ENCODE measurements around the gene HPRT1. TPM values are rescaled to one million over a fixed set of nuclear protein-coding genes. Genes with fewer than 3 reads are reported as not detected.

Gene HPRT1
- total RNA-seq, 4 donors from 2014 or later = 8.5 to 16.1 (median 11.9) TPM

- TF ChIP-seq POLR2A (IDR thresholded peaks at IDR 0.05) = no peak
- WGBS, 2 donors = 55 to 80% methylated on average over 1 to 2 of the region's 3 CpGs
- Histone ChIP-seq H3K4me3 (no peak overlapping the region), H3K4me1 (no peaks in the 10 kb centered on the region), H3K27me3 (no peaks in the 10 kb centered on the region), H3K36me3 (no peaks in the 10 kb centered on the region), H3K9me3 (no peaks in the 10 kb centered on the region), H3K27ac (no peak overlapping the region)
- intact Hi-C loops (cut with DNase I) = no loop called here
- no peak for DNase-seq
Measured at GRCh38 chrX:134444681-134445080, 15.3 kb upstream of the HPRT1 start.

DNA sequence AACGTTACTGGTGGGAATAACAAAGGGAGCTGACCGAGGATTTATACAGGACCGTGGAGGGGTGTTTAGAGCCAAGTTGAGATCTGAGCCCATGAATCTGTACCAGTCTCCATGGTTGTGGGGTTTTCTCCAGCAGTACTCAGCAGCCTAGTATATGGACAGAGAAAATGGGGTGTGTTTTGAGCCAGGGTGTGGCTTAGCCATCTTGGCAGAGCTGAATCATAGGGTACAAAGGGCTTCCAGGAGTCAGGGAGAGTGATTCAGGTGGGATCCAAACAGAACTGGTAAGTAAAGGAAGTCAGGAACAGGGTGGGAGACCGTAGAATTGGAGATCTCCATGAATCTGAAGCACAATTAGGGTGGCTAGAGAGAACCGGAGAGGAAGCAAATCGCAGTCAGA, 7.4 kb upstream of the HPRT1 start:
- Histone ChIP-seq H3K27me3 (no peaks in the 10 kb centered on the region), H3K27ac (no peak overlapping the region), H3K4me3 (no peak overlapping the region), H3K9me3 (no peaks in the 10 kb centered on the region), H3K36me3 (no peaks in the 10 kb centered on the region), H3K4me1 (no peaks in the 10 kb centered on the region)
- TF ChIP-seq CTCF (IDR thresholded peaks at IDR 0.05) = no peak
- no peak for TF ChIP-seq POLR2A (IDR thresholded peaks at IDR 0.05)
- 82 to 89% methylated on average over 3 to 6 of the region's 6 CpGs for WGBS, 2 donors
- no peak for DNase-seq
- intact Hi-C loops (cut with DNase I) = no loop called here

GRCh38 chrX:134453631-134454030, 6.3 kb upstream of the HPRT1 start:
- WGBS, 2 donors = 63 to 82% methylated on average over 5 to 6 of the region's 6 CpGs
- H3K27ac ChIP-seq = no peak overlapping the region
- intact Hi-C loops (cut with DNase I) = no loop called here

DNA sequence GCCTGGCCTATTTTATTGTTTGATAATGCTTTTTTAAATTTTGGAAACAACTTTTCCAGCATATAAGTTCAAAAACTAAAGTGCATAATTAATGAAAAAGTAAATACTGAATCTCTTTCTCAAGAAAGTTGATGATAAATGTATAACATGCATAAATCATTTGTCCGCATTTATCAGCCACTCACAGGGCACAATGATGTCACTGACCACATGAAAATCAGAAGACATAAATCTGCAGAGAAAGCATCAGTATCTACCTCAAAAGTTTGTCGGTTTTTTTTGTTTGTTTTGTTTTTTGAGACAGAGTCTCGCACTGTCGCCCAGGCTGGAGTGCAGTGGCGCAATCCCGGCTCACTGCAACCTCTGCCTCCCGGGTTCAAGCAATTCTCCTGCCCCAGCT, 5.5 kb upstream of the HPRT1 start:
- no peaks in the 10 kb centered on the region for H3K9me3 ChIP-seq
- no peak for TF ChIP-seq POLR2A (IDR thresholded peaks at IDR 0.05)
- no peak for TF ChIP-seq CTCF (IDR thresholded peaks at IDR 0.05)
- H3K27ac ChIP-seq = no peak overlapping the region
- DNase-seq = no peak
- no peak overlapping the region for H3K4me3 ChIP-seq
- no peaks in the 10 kb centered on the region for H3K36me3 ChIP-seq
- WGBS, 2 donors = 84 to 96% methylated on average over 7 of the region's 7 CpGs
- H3K27me3 ChIP-seq = no peaks in the 10 kb centered on the region
- intact Hi-C loops (cut with DNase I) = no loop called here
- H3K4me1 ChIP-seq = peaks cover 0 to 2% (median 0%) of the 10 kb centered on the region in 3 donors

More at GRCh38 chrX:134453631-134454030, 6.3 kb upstream of the HPRT1 start:
- no peaks in the 10 kb centered on the region for H3K36me3 ChIP-seq
- no peaks in the 10 kb centered on the region for H3K9me3 ChIP-seq
- no peaks in the 10 kb centered on the region for H3K4me1 ChIP-seq
- H3K27me3 ChIP-seq = no peaks in the 10 kb centered on the region
- DNase-seq = no peak
- no peak overlapping the region for H3K4me3 ChIP-seq
- no peak for TF ChIP-seq POLR2A (IDR thresholded peaks at IDR 0.05)
- no peak for TF ChIP-seq CTCF (IDR thresholded peaks at IDR 0.05)

- Histone ChIP-seq H3K4me1 (peaks cover 0 to 17% (median 4%) of the 10 kb centered on the region in 3 donors), H3K4me3 (no peak overlapping the region), H3K27ac (no peak overlapping the region), H3K9me3 (no peaks in the 10 kb centered on the region), H3K27me3 (no peaks in the 10 kb centered on the region), H3K36me3 (no peaks in the 10 kb centered on the region)
- 55 to 90% methylated on average over 5 of the region's 5 CpGs for WGBS, 2 donors
- no peak for TF ChIP-seq CTCF (IDR thresholded peaks at IDR 0.05)
- no peak for TF ChIP-seq POLR2A (IDR thresholded peaks at IDR 0.05)
- intact Hi-C loops (cut with DNase I) = no loop called here
- DNase-seq = no peak
Measured at GRCh38 chrX:134457708-134458107, 2.3 kb upstream of the HPRT1 start.

DNA sequence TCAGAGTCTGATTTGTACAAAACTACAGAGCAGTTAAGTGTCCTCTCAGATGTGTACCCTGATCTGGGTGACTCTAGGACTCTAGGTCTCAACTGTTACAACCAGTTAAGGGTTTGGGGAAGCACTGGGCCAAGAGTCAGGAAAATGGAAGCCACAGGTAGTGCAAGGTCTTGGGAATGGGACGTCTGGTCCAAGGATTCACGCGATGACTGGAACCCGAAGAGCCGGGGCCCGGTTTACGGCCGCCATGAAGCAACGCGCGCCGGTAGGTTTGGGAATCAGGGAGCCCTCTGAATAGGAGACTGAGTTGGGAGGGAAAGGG, 321 bp upstream of the HPRT1 start:
- 55% methylated on average over 12 of the region's 12 CpGs; no CpG with 5 or more reads in 1 of the 2 donors for WGBS, 2 donors
- Histone ChIP-seq H3K4me3 (peak overlapping the region; percentile 58 to 81 (median 68)), H3K27me3 (no peaks in the 10 kb centered on the region), H3K27ac (peak overlapping the region; percentile 58 to 88 (median 82)), H3K4me1 (peaks cover 0 to 17% (median 4%) of the 10 kb centered on the region in 3 donors), H3K9me3 (no peaks in the 10 kb centered on the region), H3K36me3 (no peaks in the 10 kb centered on the region)
- intact Hi-C loops (cut with DNase I) = no loop called here
- no peak for TF ChIP-seq CTCF (IDR thresholded peaks at IDR 0.05)
- no peak for TF ChIP-seq POLR2A (IDR thresholded peaks at IDR 0.05)
- no peak for DNase-seq
